HG03175 (cell line): ENCODE measurements around the gene TBL1X.

Experiments
- ATAC-seq: cut with Tn5 transposase; IDR thresholded peaks from one replicate; pipeline ENCODE4 v1.9.1; 2021; ENCODE audit warnings: mild to moderate bottlenecking, moderate library complexity; ENCODE audit not compliant: unreplicated experiment

TBL1X gene

GRCh38 chrX:9789555-9789954, 324.7 kb downstream of the TBL1X start:
- no peak for ATAC-seq
